IMR-90 (cell line): ENCODE results near the gene SRRM2. TPM values are rescaled to one million over a fixed set of nuclear protein-coding genes. Genes with fewer than 3 reads are reported as not detected.

Experiments
- ATAC-seq: fragments of 200-7000 bp; cut with Tn5 transposase; 2 replicates; pipeline ENCODE4 v1.9.1; 2020; ENCODE audit warnings: low read depth, mild to moderate bottlenecking, moderate library complexity
- BruUV-seq: library from RNA; stranded (reverse); fragments of 400-500 nt; replicated peaks from 2 replicates; lab custom pipeline; 2021; lab: Mats Ljungman, UMichigan
- CTCF ChIA-PET: fragments of 300-600 bp; formaldehyde crosslinking; extraction: SDS; loops from one replicate; lab custom pipeline; 2021; ENCODE audit warnings: antibody characterized with exemption; lab: Yijun Ruan, JAX
- POLR2A ChIA-PET: fragments of 300-600 bp; sonication (Branson Sonifier 250); formaldehyde crosslinking; loops from one replicate; lab custom pipeline; 2022; ENCODE audit warnings: antibody characterized with exemption; ENCODE audit not compliant: unreplicated experiment; lab: Charles Lee
- DNase-seq: peaks from one replicate; pipeline ENCODE4 v3.0.0; 2013
- H2AFZ ChIP-seq: replicated peaks from 2 replicates; pipeline ENCODE3; 2013; ENCODE audit warnings: low read length, mild to moderate bottlenecking; ENCODE audit not compliant: poor library complexity
- H2AK5ac ChIP-seq: 2 replicates; pipeline ENCODE4 v1.6.1; 2013; ENCODE audit warnings: low read depth, low read length, inconsistent platforms
- H2AK9ac ChIP-seq: replicated peaks from 2 replicates; pipeline ENCODE3; 2013; ENCODE audit warnings: mild to moderate bottlenecking, low read depth, low read length, moderate library complexity; ENCODE audit not compliant: poor library complexity
- H2BK120ac ChIP-seq: 2 replicates; pipeline ENCODE4 v1.6.1; 2013; ENCODE audit warnings: low read depth, low read length, inconsistent platforms
- H2BK15ac ChIP-seq: 3 replicates; pipeline ENCODE4 v1.6.1; 2013; ENCODE audit warnings: low read depth, low read length, inconsistent platforms
- H2BK20ac ChIP-seq: 2 replicates; pipeline ENCODE4 v1.6.1; 2013; ENCODE audit warnings: low read depth, mild to moderate bottlenecking, inconsistent platforms, low read length, moderate library complexity
- H2BK5ac ChIP-seq: 2 replicates; pipeline ENCODE4 v1.6.1; 2013; ENCODE audit warnings: mild to moderate bottlenecking, low read depth, low read length, inconsistent platforms; ENCODE audit not compliant: poor library complexity, severe bottlenecking
- H3K14ac ChIP-seq: replicated peaks from 2 replicates; pipeline ENCODE4 v1.6.1; 2013; ENCODE audit warnings: low read depth, low read length, inconsistent platforms
- H3K18ac ChIP-seq: 2 replicates; pipeline ENCODE4 v1.6.1; 2013; ENCODE audit warnings: low read depth, low read length, control low read depth
- H3K23ac ChIP-seq: 2 replicates; pipeline ENCODE4 v1.6.1; 2013; ENCODE audit warnings: low read depth, low read length, inconsistent platforms
- H3K27ac ChIP-seq: 2 replicates; pipeline ENCODE4 v1.5.1; 2013; ENCODE audit warnings: mild to moderate bottlenecking, control low read depth, low read length; ENCODE audit not compliant: insufficient read depth
- H3K27me3 ChIP-seq: 2 replicates; pipeline ENCODE4 v1.6.1; 2013; ENCODE audit warnings: low read length; ENCODE audit not compliant: control insufficient read depth, insufficient read depth
- H3K36me3 ChIP-seq: 2 replicates; pipeline ENCODE4 v1.6.1; 2013; ENCODE audit warnings: low read length, mixed read lengths; ENCODE audit not compliant: control insufficient read depth, insufficient read depth
- H3K4ac ChIP-seq: 2 replicates; pipeline ENCODE4 v1.6.1; 2013; ENCODE audit warnings: low read depth, low read length, inconsistent platforms
- H3K4me1 ChIP-seq: 2 replicates; pipeline ENCODE4 v1.6.1; 2013; ENCODE audit warnings: low read length, mixed read lengths; ENCODE audit not compliant: control insufficient read depth, insufficient read depth
- H3K4me2 ChIP-seq: 2 replicates; pipeline ENCODE4 v1.6.1; 2013; ENCODE audit warnings: low read depth, mild to moderate bottlenecking, control low read depth, low read length, moderate library complexity
- H3K4me3 ChIP-seq: 2 replicates; pipeline ENCODE4 v1.5.1; 2013; ENCODE audit warnings: low read depth, mild to moderate bottlenecking, control low read depth, low read length, moderate library complexity; ENCODE audit not compliant: insufficient read depth
- H3K56ac ChIP-seq: 2 replicates; pipeline ENCODE4 v1.6.1; 2013; ENCODE audit warnings: low read length, inconsistent platforms; ENCODE audit not compliant: insufficient read depth; ENCODE audit errors: extremely low read depth
- H3K79me1 ChIP-seq, 2 experiments: 2 replicates each; pipeline ENCODE4 v1.6.1; 2013; ENCODE audit warnings: low read length in 2 of 2, inconsistent platforms in 1 of 2, low read depth in 1 of 2
- H3K9ac ChIP-seq: 2 replicates; pipeline ENCODE4 v1.6.1; 2013; ENCODE audit warnings: low read depth, low read length, control low read depth
- H3K9me1 ChIP-seq: 2 replicates; pipeline ENCODE4 v1.6.1; 2013; ENCODE audit warnings: low read length, inconsistent platforms; ENCODE audit not compliant: insufficient read depth
- H3K9me3 ChIP-seq: 2 replicates; pipeline ENCODE4 v1.6.1; 2013; ENCODE audit warnings: low read length; ENCODE audit not compliant: control insufficient read depth, insufficient read depth
- H4K20me1 ChIP-seq: 2 replicates; pipeline ENCODE4 v1.6.1; 2013; ENCODE audit warnings: low read length, inconsistent platforms; ENCODE audit not compliant: insufficient read depth
- H4K5ac ChIP-seq: 2 replicates; pipeline ENCODE4 v1.6.1; 2013; ENCODE audit warnings: mild to moderate bottlenecking, low read depth, low read length, control low read depth
- H4K8ac ChIP-seq, 2 experiments: 2 replicates each; pipeline ENCODE4 v1.6.1; 2013; ENCODE audit warnings: low read depth in 2 of 2, low read length in 2 of 2, control low read depth in 1 of 2, inconsistent platforms in 1 of 2
- H4K91ac ChIP-seq: 2 replicates; pipeline ENCODE4 v1.6.1; 2013; ENCODE audit warnings: low read depth, low read length, inconsistent platforms; ENCODE audit not compliant: insufficient read depth
- BHLHE40 ChIP-seq: fragments of 150-350 bp; IDR thresholded peaks from 2 replicates; pipeline ENCODE4 v1.6.1; 2016; ENCODE audit warnings: mild to moderate bottlenecking, low read depth, low read length
- CEBPB ChIP-seq: IDR thresholded peaks from 2 replicates; pipeline ENCODE4 v1.6.1; 2012; ENCODE audit warnings: low read depth, low read length, improper control_type of control experiment
- CHD1 ChIP-seq: IDR thresholded peaks from 2 replicates; pipeline ENCODE4 v1.6.1; 2012; ENCODE audit warnings: low read depth, low read length, improper control_type of control experiment
- FOS ChIP-seq: fragments of 150-350 bp; IDR thresholded peaks from 2 replicates; pipeline ENCODE4 v1.6.1; 2016; ENCODE audit warnings: low read depth, low read length
- MAFK ChIP-seq: IDR thresholded peaks from 2 replicates; pipeline ENCODE4 v1.6.1; 2012; ENCODE audit warnings: low read depth, low read length, improper control_type of control experiment
- MAZ ChIP-seq: IDR thresholded peaks from 2 replicates; pipeline ENCODE4 v1.6.1; 2012; ENCODE audit warnings: low read depth, mild to moderate bottlenecking, low read length, improper control_type of control experiment, moderate library complexity, borderline replicate concordance
- MXI1 ChIP-seq: IDR thresholded peaks from 2 replicates; pipeline ENCODE4 v1.6.1; 2012; ENCODE audit warnings: low read depth, mild to moderate bottlenecking, low read length, moderate library complexity, borderline replicate concordance
- POLR2A ChIP-seq: IDR thresholded peaks from 2 replicates; pipeline ENCODE4 v1.6.1; 2012; ENCODE audit warnings: mild to moderate bottlenecking, low read depth, low read length
- RAD21 ChIP-seq: IDR thresholded peaks from 2 replicates; pipeline ENCODE4 v1.6.1; 2012; ENCODE audit warnings: low read length, improper control_type of control experiment
- RCOR1 ChIP-seq: IDR thresholded peaks from 2 replicates; pipeline ENCODE4 v1.6.1; 2012; ENCODE audit warnings: mild to moderate bottlenecking, low read length, improper control_type of control experiment; ENCODE audit not compliant: insufficient replicate concordance
- RFX5 ChIP-seq: IDR thresholded peaks from 2 replicates; pipeline ENCODE4 v1.8.0; 2012; ENCODE audit warnings: low read depth, mild to moderate bottlenecking, low read length, moderate library complexity
- SMC3 ChIP-seq: fragments of 150-350 bp; IDR thresholded peaks from 2 replicates; pipeline ENCODE4 v1.6.1; 2016; ENCODE audit warnings: low read depth, mild to moderate bottlenecking, antibody characterized with exemption, low read length, moderate library complexity
- WGBS, 2 experiments: methylation state at CpG; one replicate each; pipeline versions ENCODE4 v1.1.5 to v1.1.7; 2013; ENCODE audit warnings: missing lambda C conversion rate in 2 of 2; ENCODE audit not compliant: insufficient read length in 1 of 2; ENCODE audit errors: extremely low coverage in 2 of 2; 5-methylcytosine and 5-hydroxymethylcytosine counted together
- dilution Hi-C: fragments of 300-500 bp; cut with HindIII; formaldehyde crosslinking; loops from one replicate; pipeline ENCODE4 v1.14.3; 2018; ENCODE audit warnings: low sequenced_read_pairs; ENCODE audit not compliant: unreplicated experiment
- in situ Hi-C: fragments of 300-500 bp; cut with MboI; formaldehyde crosslinking; loops from 3 replicates; pipeline ENCODE4 v1.14.3; 2019; ENCODE audit warnings: low sequenced_read_pairs, inconsistent platforms, mixed read lengths
- intact Hi-C: fragments of 100-400 bp; cut with micrococcal nuclease; formaldehyde crosslinking; loops from 2 replicates; pipeline ENCODE4 v1.10.0; 2022
- polyA plus RNA-seq, 3 experiments: library from polyadenylated mRNA; depleted of rRNA; stranded (reverse); fragments of >200 nt; gene quantifications; 2 replicates each; pipeline ENCODE4 v1.2.3, GENCODE V29; 2012; ENCODE audit warnings: low replicate concordance in 1 of 3
- total RNA-seq: library from RNA; depleted of rRNA; stranded (reverse); fragments of >200 nt; gene quantifications from 2 replicates; pipeline ENCODE4 v1.2.3, GENCODE V29; 2012
- TF ChIP-seq, protein P1 (sequence below): fragments of 150-350 bp; IDR thresholded peaks from 2 replicates; pipeline ENCODE4 v1.6.1; 2017; ENCODE audit warnings: mild to moderate bottlenecking, antibody characterized with exemption, low read length, low read depth
- TF ChIP-seq, protein P2 (sequence below): fragments of 150-350 bp; IDR thresholded peaks from 2 replicates; pipeline ENCODE4 v1.6.1; 2016; ENCODE audit warnings: low read depth, mild to moderate bottlenecking, low read length, moderate library complexity, borderline replicate concordance
- TF ChIP-seq, protein P3 (sequence below): conservative IDR thresholded peaks from 2 replicates; pipeline ENCODE4 v1.5.1; 2012; ENCODE audit warnings: mild to moderate bottlenecking, low read depth, low read length, improper control_type of control experiment

Gene SRRM2
- total and polyA plus RNA-seq, 2 of the 4 experiments (the other 2 are of a cell fraction), result 20.3 to 300 TPM

DNA sequence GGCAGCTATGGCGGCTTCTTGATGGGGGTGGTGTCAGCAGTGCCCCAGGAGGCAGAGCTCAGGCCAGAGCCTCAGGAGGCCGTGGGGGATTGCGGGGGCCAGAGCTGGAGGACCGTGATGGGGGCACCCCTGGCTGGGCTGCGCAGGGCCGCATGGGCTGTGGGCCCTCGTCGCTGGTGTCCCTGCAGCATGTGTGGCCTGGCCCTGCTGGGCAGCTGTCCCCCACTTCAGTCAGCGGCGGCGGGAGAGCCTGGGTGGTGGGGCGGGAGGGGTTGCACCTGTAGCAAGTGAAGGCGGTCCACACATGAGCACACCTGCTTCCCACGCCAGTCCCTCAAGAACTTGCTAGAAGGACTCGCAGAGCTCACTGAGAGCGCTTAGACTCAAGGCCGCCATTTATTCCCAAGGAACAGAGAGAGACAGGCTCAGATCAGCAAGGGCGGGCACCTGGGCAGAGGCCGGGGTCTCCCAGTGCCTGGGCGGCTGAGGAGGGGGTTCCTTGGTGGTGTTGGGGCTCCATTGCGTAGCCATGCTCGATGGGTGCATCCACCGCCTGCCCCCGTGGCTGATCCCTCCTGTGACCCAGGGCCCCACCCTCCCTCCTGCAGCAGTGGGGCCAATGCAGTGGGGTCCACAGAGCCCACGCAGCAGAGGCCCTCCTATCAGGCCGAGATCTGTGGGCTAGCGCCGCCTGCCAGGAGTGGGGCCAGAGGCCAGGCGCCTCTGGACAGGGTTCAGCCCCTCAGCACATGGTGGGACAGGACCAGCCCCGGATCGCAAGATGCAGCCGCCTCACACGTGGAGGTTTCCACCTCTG, 48.1 kb upstream of the SRRM2 start:
- Histone ChIP-seq H2AFZ (no peak overlapping the region), H4K5ac (no peak overlapping the region), H2AK5ac (no peak overlapping the region), H3K23ac (no peak overlapping the region), H3K4me1 (no peaks in the 10 kb centered on the region), H3K9ac (no peak overlapping the region), H3K14ac (no peak overlapping the region), H3K27ac (no peak overlapping the region), H3K27me3 (no peaks in the 10 kb centered on the region), H3K4me3 (no peak overlapping the region), H2BK120ac (no peak overlapping the region), H4K91ac (no peak overlapping the region), H3K4ac (no peak overlapping the region), H2AK9ac (peak overlapping the region; percentile 55), H4K8ac (no peak overlapping the region), H2BK15ac (no peak overlapping the region), H2BK5ac (no peak overlapping the region), H3K56ac (no peak overlapping the region), H3K79me1 (peaks cover 0 to 8% of the 10 kb centered on the region in 2 experiments; a peak in 2 of 4 replicates), H3K9me3 (no peaks in the 10 kb centered on the region), H2BK20ac (no peak overlapping the region), H3K4me2 (no peak overlapping the region), H3K36me3 (peaks cover 61% of the 10 kb centered on the region), H3K9me1 (no peaks in the 10 kb centered on the region; the same call in 1 of the 2 replicates), H3K18ac (no peak overlapping the region), H4K20me1 (no peaks in the 10 kb centered on the region; the same call in none of the 2 replicates)
- dilution Hi-C loops, result no loop called here
- in situ Hi-C loops, result no loop called here
- CTCF ChIA-PET, result no interaction called here
- POLR2A ChIA-PET, result no interaction called here
- ATAC-seq, result no peak
- intact Hi-C loops, result no loop called here
- WGBS, 2 experiments, result 95% methylated on average over 19 of the region's 33 CpGs; no CpG with 5 or more reads in 1 of the 2 experiments
- DNase-seq, result no peak
- BruUV-seq, result no TSS peak
- TF ChIP-seq, protein P1, sequence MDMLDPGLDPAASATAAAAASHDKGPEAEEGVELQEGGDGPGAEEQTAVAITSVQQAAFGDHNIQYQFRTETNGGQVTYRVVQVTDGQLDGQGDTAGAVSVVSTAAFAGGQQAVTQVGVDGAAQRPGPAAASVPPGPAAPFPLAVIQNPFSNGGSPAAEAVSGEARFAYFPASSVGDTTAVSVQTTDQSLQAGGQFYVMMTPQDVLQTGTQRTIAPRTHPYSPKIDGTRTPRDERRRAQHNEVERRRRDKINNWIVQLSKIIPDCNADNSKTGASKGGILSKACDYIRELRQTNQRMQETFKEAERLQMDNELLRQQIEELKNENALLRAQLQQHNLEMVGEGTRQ, result no peak
- TF ChIP-seq POLR2A (no peak), MAZ (no peak), MAFK (no peak), RCOR1 (no peak), CHD1 (no peak), RFX5 (no peak), FOS (no peak), SMC3 (no peak), CEBPB (no peak), BHLHE40 (no peak), MXI1 (no peak), RAD21 (no peak)
- TF ChIP-seq, protein P2, sequence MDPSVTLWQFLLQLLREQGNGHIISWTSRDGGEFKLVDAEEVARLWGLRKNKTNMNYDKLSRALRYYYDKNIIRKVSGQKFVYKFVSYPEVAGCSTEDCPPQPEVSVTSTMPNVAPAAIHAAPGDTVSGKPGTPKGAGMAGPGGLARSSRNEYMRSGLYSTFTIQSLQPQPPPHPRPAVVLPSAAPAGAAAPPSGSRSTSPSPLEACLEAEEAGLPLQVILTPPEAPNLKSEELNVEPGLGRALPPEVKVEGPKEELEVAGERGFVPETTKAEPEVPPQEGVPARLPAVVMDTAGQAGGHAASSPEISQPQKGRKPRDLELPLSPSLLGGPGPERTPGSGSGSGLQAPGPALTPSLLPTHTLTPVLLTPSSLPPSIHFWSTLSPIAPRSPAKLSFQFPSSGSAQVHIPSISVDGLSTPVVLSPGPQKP, result no peak
- TF ChIP-seq, protein P3, sequence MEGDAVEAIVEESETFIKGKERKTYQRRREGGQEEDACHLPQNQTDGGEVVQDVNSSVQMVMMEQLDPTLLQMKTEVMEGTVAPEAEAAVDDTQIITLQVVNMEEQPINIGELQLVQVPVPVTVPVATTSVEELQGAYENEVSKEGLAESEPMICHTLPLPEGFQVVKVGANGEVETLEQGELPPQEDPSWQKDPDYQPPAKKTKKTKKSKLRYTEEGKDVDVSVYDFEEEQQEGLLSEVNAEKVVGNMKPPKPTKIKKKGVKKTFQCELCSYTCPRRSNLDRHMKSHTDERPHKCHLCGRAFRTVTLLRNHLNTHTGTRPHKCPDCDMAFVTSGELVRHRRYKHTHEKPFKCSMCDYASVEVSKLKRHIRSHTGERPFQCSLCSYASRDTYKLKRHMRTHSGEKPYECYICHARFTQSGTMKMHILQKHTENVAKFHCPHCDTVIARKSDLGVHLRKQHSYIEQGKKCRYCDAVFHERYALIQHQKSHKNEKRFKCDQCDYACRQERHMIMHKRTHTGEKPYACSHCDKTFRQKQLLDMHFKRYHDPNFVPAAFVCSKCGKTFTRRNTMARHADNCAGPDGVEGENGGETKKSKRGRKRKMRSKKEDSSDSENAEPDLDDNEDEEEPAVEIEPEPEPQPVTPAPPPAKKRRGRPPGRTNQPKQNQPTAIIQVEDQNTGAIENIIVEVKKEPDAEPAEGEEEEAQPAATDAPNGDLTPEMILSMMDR, result no peak
